Measurements from ENCODE around the gene LIMCH1.

- TF ChIP-seq CTCF (conservative IDR thresholded peaks at IDR 0.05; ENCODE audit: low read depth, low read length) (no peak), EZH2phosphoT487 (IDR thresholded peaks at IDR 0.05; ENCODE audit: borderline replicate concordance, low read length) (no peak), EZH2 (IDR thresholded peaks at IDR 0.05; ENCODE audit: low read length, unreplicated experiment) (no peak)
Measured at GRCh38 chr4:41514766-41515481, 23.0 kb upstream of the LIMCH1 start.

Measured in PC-3 (cell line).